HepG2 (cell line): ENCODE results near the gene IFT122. TPM values are rescaled to one million over a fixed set of nuclear protein-coding genes. Genes with fewer than 3 reads are reported as not detected.
A peak's percentile ranks its signal among the peaks of the same experiment; 100 is the strongest.

Experiments
- ATAC-seq: fragments of 200-7000 bp; cut with Tn5 transposase; 3 replicates; pipeline ENCODE4 v1.9.1; 2020; ENCODE audit warnings: mild to moderate bottlenecking, moderate library complexity
- BruUV-seq: library from RNA; stranded (reverse); fragments of 400-500 nt; replicated peaks from 2 replicates; lab custom pipeline; 2021; lab: Mats Ljungman, UMichigan
- CTCF ChIA-PET: fragments of 300-600 bp; formaldehyde crosslinking; extraction: SDS; loops from one replicate; lab custom pipeline; 2021; ENCODE audit warnings: low total read pairs, inconsistent platforms, low intra/inter-chr PET ratio; lab: Yijun Ruan, JAX
- POLR2A ChIA-PET: fragments of 350-600 bp; sonication (Branson Sonifier 250); formaldehyde crosslinking; loops from one replicate; lab custom pipeline; 2020; ENCODE audit warnings: antibody characterized with exemption, inconsistent platforms; lab: Yijun Ruan, JAX
- DNase-seq: peaks from one replicate; pipeline ENCODE4 v3.0.0-alpha.2; 2015; ENCODE audit warnings: low spot score
- FAIRE-seq: peaks from 3 replicates; lab custom pipeline; 2011; peaks lifted over from hg19 to GRCh38; lab: Jason Lieb, UNC
- H2AFZ ChIP-seq: one replicate; pipeline ENCODE4 v1.6.1; 2011; ENCODE audit warnings: low read length, inconsistent platforms
- H3K27ac ChIP-seq: fragments of 300-600 bp; 3 replicates; pipeline ENCODE4 v1.8.0; 2011; ENCODE audit warnings: mixed run types, mild to moderate bottlenecking, mixed read lengths, low read length, inconsistent platforms; ENCODE audit not compliant: insufficient read depth; ENCODE audit errors: extremely low read length
- H3K27me3 ChIP-seq, 2 experiments: fragments of 200-600 bp in 1 of 2; 2 replicates in 1 of 2; 3 replicates in 1 of 2; pipeline versions ENCODE4 v1.6.0 to v1.8.0; 2011; ENCODE audit warnings: low read length in 2 of 2, mild to moderate bottlenecking in 2 of 2, moderate library complexity in 2 of 2, inconsistent platforms in 1 of 2; ENCODE audit not compliant: insufficient read depth in 2 of 2, control insufficient read depth in 1 of 2
- H3K36me3 ChIP-seq, 2 experiments: fragments of 200-600 bp in 1 of 2; replicated peaks in 1 of 2; 2 replicates in 1 of 2; 3 replicates in 1 of 2; pipeline versions ENCODE4 v1.5.1 to v1.8.0; 2011; ENCODE audit warnings: low read length in 2 of 2, inconsistent platforms in 1 of 2; ENCODE audit not compliant: insufficient read depth in 2 of 2, control insufficient read depth in 1 of 2
- H3K4me1 ChIP-seq: 2 replicates; pipeline ENCODE4 v1.5.1; 2012; ENCODE audit warnings: low read length, inconsistent platforms; ENCODE audit not compliant: insufficient read depth
- H3K4me2 ChIP-seq: 2 replicates; pipeline ENCODE4 v1.6.0; 2011; ENCODE audit warnings: low read depth, low read length, inconsistent platforms
- H3K4me3 ChIP-seq, 3 experiments: fragments of 200-600 bp in 1 of 3; sonication (generic), shearing (Covaris generic) in 1 of 3; replicated peaks in 1 of 3; 2 replicates each; pipeline ENCODE4 v1.5.1; 2011 to 2016; ENCODE audit warnings: low read length in 3 of 3, inconsistent platforms in 2 of 3, low read depth in 2 of 3, mild to moderate bottlenecking in 2 of 3, control low read depth in 1 of 3, mixed read lengths in 1 of 3; ENCODE audit not compliant: insufficient read depth in 1 of 3
- H3K79me2 ChIP-seq: one replicate; pipeline ENCODE4 v1.6.1; 2011; ENCODE audit warnings: low read length, inconsistent platforms; ENCODE audit not compliant: insufficient read depth
- H3K9ac ChIP-seq: 2 replicates; pipeline ENCODE4 v1.6.0; 2011; ENCODE audit warnings: mild to moderate bottlenecking, low read depth, low read length, inconsistent platforms; ENCODE audit not compliant: insufficient read depth
- H3K9me3 ChIP-seq: 2 replicates; pipeline ENCODE4 v1.5.1; 2012; ENCODE audit warnings: mild to moderate bottlenecking, low read length
- H4K20me1 ChIP-seq: 2 replicates; pipeline ENCODE4 v1.6.0; 2011; ENCODE audit warnings: inconsistent platforms, mild to moderate bottlenecking, low read length, moderate library complexity; ENCODE audit not compliant: insufficient read depth
- AGO2 ChIP-seq: fragments of 200-400 bp; formaldehyde crosslinking; optimal IDR thresholded peaks from 2 replicates; pipeline ENCODE3; 2017; ENCODE audit warnings: mild to moderate bottlenecking, low read depth, low read length, moderate library complexity
- GLI4 ChIP-seq: sonication (generic); formaldehyde crosslinking; IDR thresholded peaks from 2 replicates; pipeline ENCODE4 v1.5.1; 2020; ENCODE audit warnings: missing genetic modification reagents, mild to moderate bottlenecking, moderate library complexity, borderline replicate concordance
- JUN ChIP-seq: sonication (generic); formaldehyde crosslinking; IDR thresholded peaks from 2 replicates; pipeline ENCODE4 v1.4.0; 2020; ENCODE audit warnings: mild to moderate bottlenecking, missing genetic modification reagents
- SNAPC2 ChIP-seq: sonication (generic); formaldehyde crosslinking; IDR thresholded peaks from 2 replicates; pipeline ENCODE4 v1.8.1; 2022; ENCODE audit warnings: mild to moderate bottlenecking, missing genetic modification reagents
- YEATS2 ChIP-seq: sonication (generic); formaldehyde crosslinking; IDR thresholded peaks from 2 replicates; pipeline ENCODE4 v1.4.0; 2020; ENCODE audit warnings: missing genetic modification reagents, borderline replicate concordance
- ZNF124 ChIP-seq: sonication (generic); formaldehyde crosslinking; IDR thresholded peaks from 2 replicates; pipeline ENCODE4 v1.4.0; 2020; ENCODE audit warnings: missing genetic modification reagents
- WGBS: methylation state at CpG from one replicate; pipeline ENCODE4 v1.1.6; 2017; ENCODE audit warnings: low lambda C conversion rate; 5-methylcytosine and 5-hydroxymethylcytosine counted together
- in situ Hi-C: cut with HindIII; loops from 2 replicates; pipeline ENCODE4 v1.10.0; 2017; ENCODE audit warnings: low pct_unique_long_range_greater_than_20kb; ENCODE audit not compliant: extremely low pct_ligation_motif_present
- intact Hi-C: fragments of 100-400 bp; cut with micrococcal nuclease; formaldehyde crosslinking; loops from one replicate; pipeline ENCODE4 v1.10.0; 2022; ENCODE audit not compliant: unreplicated experiment
- polyA plus RNA-seq, 8 experiments: library from polyadenylated mRNA; depleted of rRNA in 3 of 8; stranded (reverse) in 7 of 8; unstranded in 1 of 8; fragments of >200 nt; fragmentation: Illumina TruSeq in 4 of 8; extraction: Trizol in 4 of 8; gene quantifications; 2 replicates each; pipeline versions ENCODE4 v1.2.1 to v1.2.3, GENCODE V29; 2011 to 2016; ENCODE audit warnings: low read depth in 4 of 8, missing spikeins in 1 of 8, mixed read lengths in 1 of 8; ENCODE audit not compliant: insufficient read depth in 1 of 8
- total RNA-seq, 5 experiments: library from RNA; depleted of rRNA; stranded (reverse); fragments of >200 nt; fragmentation: Illumina TruSeq; extraction: Trizol; gene quantifications; 2 replicates each; pipeline ENCODE4 v1.2.3, GENCODE V29; 2016; ENCODE audit warnings: low read depth in 1 of 5

The IFT122 gene
- total and polyA plus RNA-seq, 2 of the 13 experiments (the other 11 are each of a cell fraction or from before 2014, with no cell fraction given), result 10.1 to 10.3 TPM

GRCh38 chr3:129429080-129429451 lies 11.0 kb upstream of the IFT122 start:
- H3K27ac ChIP-seq, result peak overlapping the region; percentile 41
- FAIRE-seq (peak; percentile 36), DNase-seq (no peak), ATAC-seq (no peak)
- POLR2A ChIA-PET, result interaction anchor here (0.9 to 2.9 kb wide), 5 partner anchors 10 to 40 kb away, joined by 3 to 26 read pairs (median 6); partner anchors contain the start of genes IFT122 and MBD4
- peaks cover 5 to 27% of the 10 kb centered on the region in 2 experiments for H3K36me3 ChIP-seq
- H3K9me3 ChIP-seq, result no peaks in the 10 kb centered on the region
- H3K79me2 ChIP-seq, result peaks cover 2% of the 10 kb centered on the region
- intact Hi-C loops, result loop anchor here (5.0 kb wide), 1 partner anchor 147 kb away; no protein-coding TSS in a partner anchor
- peaks cover 56% of the 10 kb centered on the region for H3K4me1 ChIP-seq
- peak overlapping the region in 2 of 3 experiments; percentile 56 to 75; a peak in 3 of 6 replicates for H3K4me3 ChIP-seq
- BruUV-seq, result no TSS peak
- H3K9ac ChIP-seq, result peak overlapping the region; percentile 52
- TF ChIP-seq YEATS2 (CRISPR knock-in tag) (no peak), ZNF124 (CRISPR knock-in tag) (peak; percentile 9; the same call in 1 of the 2 replicates)
- TF ChIP-seq, all 625 proteins: peak for 1
- WGBS, result 95% methylated on average over 3 of the region's 3 CpGs
- Histone ChIP-seq H2AFZ (no peak overlapping the region), H3K27me3 (peaks cover 0 to 4% of the 10 kb centered on the region in 2 experiments; a peak in 2 of 5 replicates), H3K4me2 (peak overlapping the region; percentile 95), H4K20me1 (no peaks in the 10 kb centered on the region)
- in situ Hi-C loops, result no loop called here
- CTCF ChIA-PET, result no interaction called here

GRCh38 chr3:129429602-129430001 lies 10.4 kb upstream of the IFT122 start:
- no peak overlapping the region for H2AFZ ChIP-seq
- peaks cover 56% of the 10 kb centered on the region for H3K4me1 ChIP-seq
- BruUV-seq, result no TSS peak
- ChIA-PET CTCF (no interaction called here), POLR2A (interaction anchor here (0.9 to 2.9 kb wide), 4 partner anchors 10 to 41 kb away, joined by 3 to 26 read pairs (median 6); partner anchors contain the start of genes IFT122 and MBD4)
- H4K20me1 ChIP-seq, result no peaks in the 10 kb centered on the region
- TF ChIP-seq SNAPC2 (CRISPR knock-in tag), result no peak
- TF ChIP-seq GLI4, result no peak
- TF ChIP-seq AGO2, result peak; percentile 75
- TF ChIP-seq JUN (CRISPR knock-in tag), result no peak
- TF ChIP-seq, all 625 proteins: peak for 1
- in situ Hi-C loops, result no loop called here
- peaks cover 0 to 4% of the 10 kb centered on the region in 2 experiments; a peak in 2 of 5 replicates for H3K27me3 ChIP-seq
- no peak for DNase-seq
- H3K36me3 ChIP-seq, result peaks cover 5 to 29% of the 10 kb centered on the region in 2 experiments
- FAIRE-seq, result no peak
- H3K9ac ChIP-seq, result no peak overlapping the region
- 95% methylated on average over 2 of the region's 4 CpGs for WGBS
- intact Hi-C loops, result loop anchor here (5.0 kb wide), 1 partner anchor 147 kb away; no protein-coding TSS in a partner anchor
- H3K4me2 ChIP-seq, result no peak overlapping the region
- no peak for ATAC-seq
- H3K4me3 ChIP-seq, result no peak overlapping the region
- peaks cover 2% of the 10 kb centered on the region for H3K79me2 ChIP-seq
- no peaks in the 10 kb centered on the region for H3K9me3 ChIP-seq
- H3K27ac ChIP-seq, result no peak overlapping the region
